GM10266 (cell line): ENCODE data around the gene DUSP1.
"Not testable (repeated sequence)": the region's sequence is repeated elsewhere in the genome, so short reads cannot be mapped to it uniquely, and the experiment has no call there.

ENCODE experiments used
- DNase-seq: peaks from one replicate; pipeline ENCODE4 v3.0.0; 2012; ENCODE audit errors: extremely low spot score
- TF ChIP-seq, protein P1 (sequence below): IDR thresholded peaks from 2 replicates; pipeline ENCODE4 v1.5.1; 2012; ENCODE audit warnings: mild to moderate bottlenecking, low read depth; ENCODE audit not compliant: control insufficient read depth, insufficient read depth; ENCODE audit errors: missing control alignments

Gene DUSP1

DNA sequence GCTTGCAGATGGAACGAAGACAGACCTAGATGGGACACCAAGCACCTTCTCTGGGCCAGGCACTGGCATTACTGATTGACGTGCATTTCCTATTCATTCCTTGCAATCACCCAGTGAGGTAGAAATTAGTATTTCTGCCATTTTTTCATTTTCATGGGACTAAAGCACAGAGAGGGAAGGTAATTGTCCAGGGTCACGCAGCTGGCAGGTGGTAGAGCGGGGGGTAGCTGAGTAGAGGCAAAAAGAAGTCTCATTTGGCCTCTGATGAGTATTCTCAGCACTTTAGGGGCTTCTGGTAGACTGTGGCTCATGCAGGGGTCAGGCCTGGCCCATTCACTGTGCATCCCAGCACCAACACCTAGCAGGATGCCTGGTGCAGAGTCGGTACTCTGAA lies 19.5 kb upstream of the DUSP1 start:
- TF ChIP-seq, protein P1, sequence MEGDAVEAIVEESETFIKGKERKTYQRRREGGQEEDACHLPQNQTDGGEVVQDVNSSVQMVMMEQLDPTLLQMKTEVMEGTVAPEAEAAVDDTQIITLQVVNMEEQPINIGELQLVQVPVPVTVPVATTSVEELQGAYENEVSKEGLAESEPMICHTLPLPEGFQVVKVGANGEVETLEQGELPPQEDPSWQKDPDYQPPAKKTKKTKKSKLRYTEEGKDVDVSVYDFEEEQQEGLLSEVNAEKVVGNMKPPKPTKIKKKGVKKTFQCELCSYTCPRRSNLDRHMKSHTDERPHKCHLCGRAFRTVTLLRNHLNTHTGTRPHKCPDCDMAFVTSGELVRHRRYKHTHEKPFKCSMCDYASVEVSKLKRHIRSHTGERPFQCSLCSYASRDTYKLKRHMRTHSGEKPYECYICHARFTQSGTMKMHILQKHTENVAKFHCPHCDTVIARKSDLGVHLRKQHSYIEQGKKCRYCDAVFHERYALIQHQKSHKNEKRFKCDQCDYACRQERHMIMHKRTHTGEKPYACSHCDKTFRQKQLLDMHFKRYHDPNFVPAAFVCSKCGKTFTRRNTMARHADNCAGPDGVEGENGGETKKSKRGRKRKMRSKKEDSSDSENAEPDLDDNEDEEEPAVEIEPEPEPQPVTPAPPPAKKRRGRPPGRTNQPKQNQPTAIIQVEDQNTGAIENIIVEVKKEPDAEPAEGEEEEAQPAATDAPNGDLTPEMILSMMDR, result no peak
- no peak for DNase-seq

DNA sequence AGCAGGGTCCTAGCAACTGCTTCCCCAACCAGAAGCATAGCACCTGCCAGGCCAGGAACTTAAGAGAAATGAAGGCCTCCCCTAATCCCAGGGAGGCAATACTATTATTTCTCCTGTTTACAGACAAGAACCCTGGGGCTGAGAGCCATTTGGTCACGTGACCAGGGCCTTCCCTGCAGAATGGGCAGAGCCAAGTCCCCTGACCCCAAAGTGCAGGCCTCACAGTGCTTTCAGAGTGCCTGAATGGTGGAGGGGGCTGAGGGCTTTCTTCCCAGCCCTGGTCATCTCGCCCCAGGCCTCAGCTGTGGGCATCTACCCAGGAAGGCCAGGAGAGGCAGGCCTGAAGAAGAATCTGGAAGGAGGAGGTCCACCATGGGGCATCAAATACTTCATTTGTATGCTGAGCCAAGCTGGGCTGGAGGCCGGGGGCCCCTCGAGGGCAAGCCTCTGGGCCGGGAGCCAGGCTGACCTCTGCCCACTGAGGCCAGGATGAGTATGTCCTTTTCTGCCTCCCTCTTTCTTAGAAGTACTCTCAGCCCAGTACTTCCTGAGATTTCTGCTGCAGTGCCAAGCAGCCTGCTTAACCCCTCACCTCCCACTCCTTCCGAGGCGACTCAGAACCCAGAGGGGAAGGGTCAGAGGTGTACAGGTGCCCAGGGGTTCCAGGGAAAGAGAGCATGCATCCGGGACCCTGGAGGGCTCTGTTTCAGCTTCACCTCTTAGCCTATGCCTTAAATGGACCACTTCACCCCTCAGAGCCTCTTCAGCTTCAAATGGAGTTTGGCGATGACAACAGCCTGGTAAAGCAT lies 18.9 kb upstream of the DUSP1 start:
- DNase-seq, result no peak
- TF ChIP-seq, protein P1, result no peak

DNA sequence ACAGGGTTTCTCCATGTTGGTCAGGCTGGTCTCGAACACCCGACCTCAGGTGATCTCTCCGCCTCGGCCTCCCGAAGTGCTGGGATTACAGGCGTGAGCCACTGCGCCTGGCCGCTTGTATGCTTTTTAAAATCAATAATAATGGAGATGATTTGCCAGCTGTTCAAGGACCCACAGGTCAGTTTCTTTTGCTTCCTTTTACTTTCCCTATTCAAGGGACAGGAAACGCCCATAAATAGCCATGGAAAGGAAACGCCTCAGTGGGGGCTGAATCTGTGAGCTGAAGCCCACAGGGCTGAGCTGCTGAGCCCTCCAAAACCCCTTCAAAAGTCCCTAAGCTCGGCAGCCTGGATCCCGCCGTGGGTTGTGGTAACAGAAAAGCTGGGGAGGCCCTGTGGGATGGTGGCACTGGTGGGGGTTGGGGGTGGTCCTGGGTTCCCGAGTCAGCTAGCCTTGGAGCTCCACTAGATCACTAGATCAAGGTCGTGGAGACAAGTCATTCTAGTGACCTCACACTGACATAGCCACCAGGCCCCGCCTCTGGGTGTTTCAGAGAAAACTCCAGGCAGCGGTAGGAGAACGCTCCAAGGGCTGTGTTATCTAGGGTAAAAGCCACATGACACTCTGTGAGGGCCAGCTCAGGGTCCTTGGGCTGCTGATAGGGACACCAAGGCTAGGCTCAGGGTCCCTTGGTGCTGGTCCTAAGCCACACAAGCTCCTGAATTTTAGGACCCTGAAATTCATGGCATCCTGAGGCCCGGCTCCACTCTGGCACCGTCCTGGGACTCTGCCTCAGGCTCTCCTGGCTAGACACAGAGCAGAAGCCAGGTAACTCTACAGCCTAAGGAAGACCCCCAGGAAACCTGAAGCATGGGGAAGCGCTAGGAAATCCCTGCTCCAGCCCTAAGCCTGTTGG lies 18.0 kb upstream of the DUSP1 start:
- TF ChIP-seq, protein P1, result no peak
- DNase-seq, result no peak

DNA sequence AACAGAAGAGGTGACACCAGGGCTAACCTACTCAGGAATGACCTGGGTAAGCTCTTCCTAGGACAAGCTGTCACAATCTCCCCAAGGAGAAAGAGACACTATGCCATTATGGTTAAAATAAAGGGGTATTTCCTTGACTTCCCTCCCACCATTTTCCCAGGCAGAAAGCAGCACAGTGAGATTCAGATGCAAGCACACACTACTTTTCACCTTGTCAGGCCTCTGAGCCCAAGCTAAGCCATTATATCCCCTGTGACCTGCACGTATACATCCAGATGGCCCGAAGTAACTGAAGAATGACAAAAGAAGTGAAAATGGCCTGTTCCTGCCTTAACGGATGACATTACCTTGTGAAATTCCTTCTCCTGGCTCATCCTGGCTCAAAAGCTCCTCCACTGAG lies 16.5 kb upstream of the DUSP1 start:
- DNase-seq, result not testable (repeated sequence)

DNA sequence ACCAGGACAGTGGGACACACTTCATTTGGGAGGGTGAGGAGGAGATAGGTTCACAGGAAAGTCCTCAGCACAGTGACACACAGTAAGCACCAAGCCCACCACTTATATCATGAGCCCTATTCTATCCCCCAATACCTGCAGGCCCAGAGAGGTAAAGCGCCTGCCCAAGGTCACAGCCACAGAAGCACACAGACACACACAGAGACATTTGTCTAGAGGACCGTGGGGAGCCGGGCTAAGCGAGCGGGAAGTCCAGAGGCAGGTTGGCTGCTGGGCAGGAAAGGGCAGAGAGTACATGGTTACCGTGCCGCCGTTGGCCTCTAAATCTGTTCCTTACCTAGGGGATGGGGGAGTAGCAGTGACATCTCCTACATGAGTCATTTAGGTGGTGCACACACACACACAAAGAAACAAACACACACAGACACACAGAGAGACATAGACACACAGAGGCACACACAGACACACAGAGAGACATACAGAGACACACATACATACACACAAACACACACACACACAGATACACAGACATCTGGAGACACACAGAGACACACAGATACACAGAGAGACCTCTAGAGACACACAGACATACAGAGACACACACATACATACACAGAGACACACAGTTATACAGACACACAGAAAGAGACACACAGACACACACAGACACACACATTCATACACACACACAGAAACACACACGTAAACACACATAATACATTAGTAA lies 15.9 kb upstream of the DUSP1 start:
- no peak for DNase-seq
- TF ChIP-seq, protein P1, result no peak

DNA sequence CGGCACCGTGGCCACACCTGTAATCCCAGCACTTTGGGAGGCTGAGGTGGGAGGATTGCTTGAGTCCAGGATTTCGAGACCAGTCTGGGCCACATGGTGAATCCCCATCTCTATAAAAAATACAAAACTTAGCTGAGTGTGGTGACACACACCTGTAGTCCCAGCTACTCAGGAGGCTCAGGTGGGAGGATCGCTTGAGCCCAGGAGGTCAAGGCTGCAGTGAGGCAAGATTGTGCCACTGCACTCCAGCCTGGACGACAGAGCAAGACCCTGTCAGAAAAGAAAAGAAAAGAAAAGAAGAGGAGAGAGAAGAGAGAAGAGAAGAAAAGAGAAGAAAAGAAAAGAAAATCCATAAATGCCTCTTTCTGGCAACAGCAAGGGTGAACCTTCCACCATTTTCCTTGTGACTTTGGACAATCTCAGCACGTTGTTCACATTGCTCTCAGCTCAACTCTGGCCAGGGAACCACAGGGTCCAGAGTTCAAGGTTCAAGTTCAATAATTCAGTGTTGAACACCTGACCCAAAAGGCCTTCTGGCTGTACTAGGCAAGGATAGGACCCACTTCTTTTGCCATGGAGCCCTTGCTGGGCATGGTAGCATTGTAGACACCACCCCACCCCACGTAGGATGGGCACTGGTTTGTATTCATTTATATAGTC lies 14.6 kb upstream of the DUSP1 start:
- DNase-seq, result no peak
- TF ChIP-seq, protein P1, result no peak

DNA sequence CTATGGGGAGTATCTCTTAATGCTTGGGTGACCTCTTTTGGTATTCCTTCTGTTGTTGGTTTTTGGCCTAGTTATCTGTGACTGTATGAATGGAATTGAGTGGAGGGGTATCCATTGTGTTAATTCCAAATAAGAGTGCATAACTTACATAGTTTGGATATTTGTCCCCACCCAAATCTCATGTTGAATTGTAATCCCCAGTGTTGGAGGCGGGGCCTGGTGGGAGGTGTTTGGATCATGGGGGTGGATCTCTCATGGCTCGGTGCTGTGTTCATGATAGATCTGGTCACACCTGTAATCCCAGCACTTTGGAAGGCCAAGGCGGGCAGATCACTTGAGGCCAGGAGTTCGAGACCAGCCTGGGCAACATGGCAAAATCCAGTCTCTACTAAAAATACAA lies 13.2 kb upstream of the DUSP1 start:
- not testable (repeated sequence) for DNase-seq

DNA sequence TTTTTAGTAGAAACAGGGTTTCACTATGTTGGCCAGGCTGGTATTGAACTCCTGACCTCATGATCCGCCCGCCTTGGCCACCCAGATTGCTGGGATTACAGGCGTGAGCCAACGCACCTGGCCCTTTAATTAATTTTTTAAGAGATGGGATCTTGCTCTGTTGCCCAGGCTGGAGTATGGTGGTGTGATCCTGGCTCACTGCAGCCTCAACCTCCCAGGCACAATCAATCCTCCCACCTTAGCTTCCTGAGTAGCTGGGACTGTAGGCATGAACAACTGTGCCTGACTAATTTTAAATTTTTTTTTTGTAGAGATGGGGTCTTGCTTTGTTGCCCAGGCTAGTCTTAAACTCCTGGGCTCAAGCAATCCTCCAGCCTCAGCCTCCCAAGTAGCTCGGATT lies 12.3 kb upstream of the DUSP1 start:
- not testable (repeated sequence) for DNase-seq
